ENCODE data around the gene ADISSP.

ADISSP gene

GRCh38 chr20:3711484-3711941, 56.0 kb downstream of the ADISSP start:
- DNase-seq = peak; percentile 93 to 96 (median 94)

GRCh38 chr20:3710703-3711483, 56.7 kb downstream of the ADISSP start:
- DNase-seq = peak; percentile 81 to 90 (median 82)

- DNase-seq = no peak
These were observed 57.5 kb downstream of the ADISSP start for GRCh38 chr20:3710011-3710466.

- DNase-seq = no peak
These were observed 60.0 kb downstream of the ADISSP start for GRCh38 chr20:3707508-3707899.

GRCh38 chr20:3706774-3707507, 60.6 kb downstream of the ADISSP start:
- no peak for DNase-seq

- no peak for DNase-seq
These were observed 61.4 kb downstream of the ADISSP start for GRCh38 chr20:3705970-3706739.

GRCh38 chr20:3705491-3705969, 62.0 kb downstream of the ADISSP start:
- DNase-seq = no peak

GRCh38 chr20:3704087-3704486, 63.5 kb downstream of the ADISSP start:
- DNase-seq = no peak
